B cell (primary cell): ENCODE data around the gene IER2.

Experiments used
- CTCF ChIP-seq: fragments of 200-600 bp; IDR thresholded peaks from one replicate; pipeline ENCODE4 v1.8.0; 2022; ENCODE audit warnings: antibody characterized with exemption, mild to moderate bottlenecking
- EZH2 ChIP-seq: IDR thresholded peaks from 2 replicates; pipeline ENCODE4 v1.6.1; 2012; ENCODE audit warnings: borderline replicate concordance, low read depth, mild to moderate bottlenecking, moderate library complexity, low read length; ENCODE audit not compliant: insufficient read depth, poor library complexity, severe bottlenecking

- TF ChIP-seq CTCF (no peak), EZH2 (no peak)
Observed at GRCh38 chr19:13109361-13110098, 40.7 kb upstream of the IER2 start.
